NCI-H524 treated with DMSO at 0.1 percent for 48 hours (cell line): ENCODE results near the gene ADCY3.

Experiments
- DNase-seq: peaks from one replicate; lab custom pipeline; 2025; lab: John Stamatoyannopoulos, UW

ADCY3 gene

GRCh38 chr2:24830786-24831185 lies 89.3 kb downstream of the ADCY3 start:
- DNase-seq, result no peak

- no peak for DNase-seq
Measured at GRCh38 chr2:24830351-24830750, 89.7 kb downstream of the ADCY3 start.

GRCh38 chr2:24828238-24828996 lies 91.6 kb downstream of the ADCY3 start:
- no peak for DNase-seq

- peak; percentile 24 for DNase-seq
Measured at GRCh38 chr2:24827321-24828237, 92.5 kb downstream of the ADCY3 start.

DNA sequence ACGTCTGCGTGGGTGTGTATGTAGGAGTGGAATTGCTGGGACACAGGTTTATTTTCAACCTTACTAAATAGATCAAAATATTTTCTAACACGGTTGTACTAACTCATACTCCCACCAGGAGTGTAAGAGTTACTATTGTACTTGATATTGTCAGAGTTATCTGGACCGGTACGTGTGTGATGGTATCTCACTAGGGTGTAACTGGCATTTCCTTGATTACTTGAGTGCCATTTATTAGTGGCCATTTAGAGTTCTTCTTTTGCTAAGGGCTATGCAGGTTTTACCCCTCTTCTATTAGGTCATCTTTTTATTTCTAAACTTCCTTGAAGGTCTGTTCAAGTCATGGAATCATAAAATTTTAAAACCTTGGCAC lies 93.3 kb downstream of the ADCY3 start:
- no peak for DNase-seq

DNA sequence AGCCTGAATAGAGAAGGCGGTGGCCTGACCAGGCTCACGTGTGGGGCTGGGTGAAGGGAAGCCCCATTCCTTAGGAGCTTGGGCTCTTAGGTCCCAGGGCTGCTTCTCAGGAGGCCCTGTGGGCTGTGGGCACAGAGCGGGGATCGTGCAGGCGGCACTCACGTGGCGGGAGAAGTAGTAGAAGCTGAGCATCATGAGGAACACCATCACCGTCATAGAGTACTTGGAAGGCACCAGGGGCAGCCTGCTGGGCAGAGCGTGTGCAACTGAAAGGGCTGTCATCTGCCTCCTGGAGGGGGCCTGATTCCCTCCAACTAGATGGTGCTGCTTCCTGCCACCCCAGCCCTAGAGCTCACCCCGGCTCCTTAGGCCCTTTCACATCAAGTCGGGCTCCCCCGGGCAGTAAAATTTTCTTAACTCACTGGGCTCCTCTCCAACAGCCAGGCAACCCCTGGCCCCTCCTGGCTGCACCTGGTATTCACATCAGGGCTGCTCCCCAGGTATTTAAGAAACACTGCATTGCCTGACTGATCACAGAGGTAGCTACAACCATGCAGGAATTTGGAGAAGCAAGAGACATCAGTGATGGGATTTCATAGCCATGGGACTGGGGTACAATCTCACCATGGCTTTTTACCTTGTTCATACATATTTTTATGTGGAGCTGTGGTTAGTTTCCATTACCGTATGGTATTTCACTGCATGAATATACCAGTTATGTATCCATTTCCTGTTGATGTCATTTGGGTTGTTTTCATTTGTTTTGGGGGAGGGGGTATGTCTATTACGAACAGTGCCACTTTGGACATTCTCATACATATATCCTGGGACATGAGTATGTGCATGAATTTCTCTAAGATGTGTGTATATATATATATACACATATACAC lies 93.9 kb downstream of the ADCY3 start:
- no peak for DNase-seq

DNA sequence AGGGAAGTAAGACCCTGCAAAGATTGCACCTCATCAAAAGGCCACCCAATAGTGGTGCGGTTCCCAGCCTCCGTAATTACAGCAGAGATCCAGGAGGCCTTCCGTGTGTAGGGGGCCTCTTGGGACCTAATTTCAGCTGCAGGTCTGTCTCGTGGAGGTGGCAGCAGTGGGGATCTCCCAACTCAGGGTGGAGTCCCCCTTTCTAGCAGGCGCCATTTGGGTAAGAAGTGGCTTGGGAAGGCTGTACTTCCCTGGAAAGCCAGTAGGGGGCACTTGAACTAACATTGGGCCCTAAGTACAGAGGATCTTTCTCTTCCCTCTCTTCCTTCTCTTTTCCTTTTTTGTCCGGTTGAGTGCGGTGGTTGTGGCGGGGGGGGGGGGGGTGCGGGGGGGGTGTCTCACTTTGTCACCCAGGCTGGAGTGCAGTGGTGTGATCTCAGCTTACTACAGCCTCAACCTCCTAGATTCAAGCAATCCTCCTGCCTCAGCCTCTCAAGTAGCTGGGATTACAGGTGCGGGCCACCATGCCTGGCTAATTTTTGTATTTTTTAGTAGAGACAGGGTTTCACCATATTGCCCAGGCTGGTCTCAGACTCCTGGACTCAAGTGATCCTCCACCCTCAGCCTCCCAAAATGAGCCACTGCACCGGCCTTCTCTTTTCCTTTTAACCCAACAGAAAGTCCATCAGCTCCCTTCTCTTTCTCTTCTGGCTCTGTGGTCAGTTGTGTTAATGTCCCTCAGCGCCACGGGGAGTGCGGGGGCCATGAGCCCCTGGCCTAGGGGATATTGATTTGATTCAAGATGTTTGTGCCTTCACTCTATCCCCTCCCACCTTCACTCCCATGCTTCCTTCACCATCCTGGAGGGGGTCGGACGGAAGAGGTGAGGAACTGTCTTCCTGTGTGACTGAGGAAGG lies 94.8 kb downstream of the ADCY3 start:
- no peak for DNase-seq

DNA sequence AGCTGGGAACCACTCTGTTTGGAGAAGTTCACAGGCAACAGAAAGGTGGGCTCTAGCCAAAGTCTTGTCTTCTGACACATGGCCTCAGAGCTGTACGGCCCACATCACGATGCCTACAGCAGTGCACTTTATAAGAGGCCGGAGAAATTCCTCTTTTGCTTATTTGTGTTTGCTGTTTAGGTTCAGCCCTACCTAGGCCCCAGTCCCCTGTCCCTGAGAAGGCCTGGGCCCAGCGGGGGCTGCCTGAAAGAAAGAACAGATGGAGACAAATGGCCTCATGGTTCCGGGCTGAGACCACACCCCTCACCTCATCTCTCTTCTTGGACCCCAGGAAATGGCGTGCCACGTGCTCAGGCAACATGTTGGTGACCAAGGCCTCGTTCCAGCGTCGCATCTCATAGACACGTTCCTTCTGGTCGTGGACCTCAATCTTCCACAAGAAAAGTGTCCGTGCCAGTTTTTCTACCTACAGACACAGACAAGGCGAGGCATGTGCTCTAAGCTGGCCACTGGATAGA lies 95.9 kb downstream of the ADCY3 start:
- DNase-seq, result no peak

DNA sequence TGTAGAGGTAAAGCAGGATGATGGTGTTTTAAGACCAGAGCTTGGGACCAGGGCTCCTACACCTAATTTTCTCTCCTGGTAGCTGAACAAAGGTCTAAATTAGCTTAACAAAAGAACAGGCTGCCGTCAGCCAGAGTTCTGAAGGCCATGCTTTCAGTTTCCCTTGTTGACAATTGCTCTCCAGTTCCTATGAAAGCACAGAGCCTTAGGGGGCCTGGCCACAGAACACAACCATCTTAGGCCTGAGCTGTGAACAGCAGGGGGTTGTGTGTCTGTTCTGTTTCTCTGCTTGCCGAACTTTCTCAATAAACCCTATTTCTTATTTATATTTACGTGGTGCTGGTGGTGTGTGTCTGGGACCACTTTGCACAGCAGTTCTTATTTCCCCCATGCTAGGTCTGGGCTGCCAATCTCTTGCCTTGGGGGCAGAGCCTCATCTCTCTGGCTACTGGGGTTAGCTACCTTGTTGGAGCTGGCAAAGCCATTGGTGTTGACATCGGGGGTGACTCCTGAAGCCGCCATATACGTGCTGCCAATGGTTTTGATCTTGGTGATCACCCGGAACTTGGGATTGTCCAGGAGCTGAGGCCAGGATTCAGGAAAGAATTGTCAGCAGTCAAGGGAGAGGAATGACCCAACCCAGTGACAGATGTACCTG lies 97.9 kb downstream of the ADCY3 start:
- DNase-seq, result no peak

- DNase-seq, result no peak
Measured at GRCh38 chr2:24821433-24821891, 98.6 kb downstream of the ADCY3 start.

- DNase-seq, result no peak
Measured at GRCh38 chr2:24820598-24821432, 99.2 kb downstream of the ADCY3 start.

DNA sequence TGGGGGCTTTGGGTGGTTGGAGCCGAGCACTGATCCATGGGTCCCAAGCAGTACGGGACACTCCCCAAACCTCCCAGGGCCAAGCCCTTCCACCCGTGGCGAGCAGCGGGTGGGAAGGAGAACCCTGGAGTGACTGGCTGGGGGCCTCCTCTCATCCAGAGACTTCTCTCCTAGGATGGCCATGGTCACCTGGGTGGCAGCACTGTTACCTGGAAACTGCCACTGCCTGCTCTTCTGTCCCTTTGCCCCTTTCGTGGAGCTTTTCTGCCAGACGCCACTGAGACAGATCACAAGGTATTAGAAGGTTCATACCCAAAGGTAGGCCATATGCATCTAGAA lies 99.9 kb downstream of the ADCY3 start:
- no peak for DNase-seq

GRCh38 chr2:24819442-24820174 lies 100.4 kb downstream of the ADCY3 start:
- no peak for DNase-seq

GRCh38 chr2:24818721-24819167 lies 101.3 kb downstream of the ADCY3 start:
- DNase-seq, result no peak

- DNase-seq, result no peak
Measured at GRCh38 chr2:24816884-24817283, 103.2 kb downstream of the ADCY3 start.

DNA sequence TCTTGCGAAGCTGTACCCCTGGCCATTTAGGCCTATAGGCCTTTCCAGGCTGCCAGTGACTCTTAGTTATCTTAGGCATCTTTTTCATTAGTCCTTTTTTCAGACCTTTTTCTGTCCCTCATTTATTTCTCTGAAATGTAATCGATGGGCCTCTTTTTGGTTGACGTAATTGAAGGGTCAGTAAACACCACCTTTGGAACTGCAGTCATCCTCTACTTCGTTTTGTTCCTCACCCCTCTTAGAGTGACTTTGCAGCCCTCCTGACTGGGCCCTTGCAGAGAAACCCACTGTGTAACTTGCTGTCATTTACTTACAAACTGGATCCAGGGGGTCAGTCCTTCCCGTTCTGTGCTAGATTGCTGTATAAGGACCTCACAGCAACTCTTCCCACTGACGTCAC lies 103.6 kb downstream of the ADCY3 start:
- DNase-seq, result no peak

GRCh38 chr2:24815171-24815570 lies 104.9 kb downstream of the ADCY3 start:
- DNase-seq, result no peak

- no peak for DNase-seq
Measured at GRCh38 chr2:24814516-24814915, 105.5 kb downstream of the ADCY3 start.

DNA sequence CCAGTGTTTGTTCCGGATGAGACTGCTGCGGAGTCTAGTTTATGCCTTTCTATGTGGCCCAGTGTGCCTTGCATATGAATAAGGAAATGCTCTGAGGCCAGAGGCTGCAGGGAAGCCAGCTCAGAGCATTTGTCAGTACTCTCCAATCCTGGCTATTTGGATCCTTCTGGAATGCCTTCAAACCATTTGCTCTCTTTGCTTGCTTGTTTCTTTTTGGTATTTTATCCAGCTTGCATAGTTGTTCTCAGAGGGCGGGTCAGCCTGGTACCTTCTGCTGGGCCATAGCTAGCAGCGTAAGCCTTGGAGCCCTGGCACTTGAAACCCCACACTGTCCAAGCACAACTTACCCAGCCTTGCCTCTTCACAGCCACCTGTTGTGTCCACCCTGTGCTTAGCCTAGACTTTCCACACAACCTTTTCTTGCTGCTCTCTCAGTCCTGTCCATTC lies 106.3 kb downstream of the ADCY3 start:
- no peak for DNase-seq
